Measurements from ENCODE around the gene EBP. TPM values are rescaled to one million over a fixed set of nuclear protein-coding genes. Genes with fewer than 3 reads are reported as not detected.

The EBP gene
- total and polyA plus RNA-seq, 9 of the 15 experiments (the other 6 are each of a cell fraction or from before 2014, with no cell fraction given): 228 to 987 (median 274) TPM

GRCh38 chrX:48521353-48522243, at the start of gene EBP (continued):
- TF ChIP-seq, protein P1, sequence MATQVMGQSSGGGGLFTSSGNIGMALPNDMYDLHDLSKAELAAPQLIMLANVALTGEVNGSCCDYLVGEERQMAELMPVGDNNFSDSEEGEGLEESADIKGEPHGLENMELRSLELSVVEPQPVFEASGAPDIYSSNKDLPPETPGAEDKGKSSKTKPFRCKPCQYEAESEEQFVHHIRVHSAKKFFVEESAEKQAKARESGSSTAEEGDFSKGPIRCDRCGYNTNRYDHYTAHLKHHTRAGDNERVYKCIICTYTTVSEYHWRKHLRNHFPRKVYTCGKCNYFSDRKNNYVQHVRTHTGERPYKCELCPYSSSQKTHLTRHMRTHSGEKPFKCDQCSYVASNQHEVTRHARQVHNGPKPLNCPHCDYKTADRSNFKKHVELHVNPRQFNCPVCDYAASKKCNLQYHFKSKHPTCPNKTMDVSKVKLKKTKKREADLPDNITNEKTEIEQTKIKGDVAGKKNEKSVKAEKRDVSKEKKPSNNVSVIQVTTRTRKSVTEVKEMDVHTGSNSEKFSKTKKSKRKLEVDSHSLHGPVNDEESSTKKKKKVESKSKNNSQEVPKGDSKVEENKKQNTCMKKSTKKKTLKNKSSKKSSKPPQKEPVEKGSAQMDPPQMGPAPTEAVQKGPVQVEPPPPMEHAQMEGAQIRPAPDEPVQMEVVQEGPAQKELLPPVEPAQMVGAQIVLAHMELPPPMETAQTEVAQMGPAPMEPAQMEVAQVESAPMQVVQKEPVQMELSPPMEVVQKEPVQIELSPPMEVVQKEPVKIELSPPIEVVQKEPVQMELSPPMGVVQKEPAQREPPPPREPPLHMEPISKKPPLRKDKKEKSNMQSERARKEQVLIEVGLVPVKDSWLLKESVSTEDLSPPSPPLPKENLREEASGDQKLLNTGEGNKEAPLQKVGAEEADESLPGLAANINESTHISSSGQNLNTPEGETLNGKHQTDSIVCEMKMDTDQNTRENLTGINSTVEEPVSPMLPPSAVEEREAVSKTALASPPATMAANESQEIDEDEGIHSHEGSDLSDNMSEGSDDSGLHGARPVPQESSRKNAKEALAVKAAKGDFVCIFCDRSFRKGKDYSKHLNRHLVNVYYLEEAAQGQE (IDR thresholded peaks at IDR 0.05; ENCODE audit: borderline replicate concordance): peak; percentile 20; the same call in 1 of the 2 replicates
- TF ChIP-seq, protein P1 (CRISPR knock-in tag; IDR thresholded peaks at IDR 0.05; ENCODE audit: low read depth): no peak
- TF ChIP-seq ZNF75A (CRISPR knock-in tag; IDR thresholded peaks at IDR 0.05) (no peak), SAP30 (IDR thresholded peaks at IDR 0.05; ENCODE audit: borderline replicate concordance, insufficient read depth, low read depth, low read length, poor library complexity, severe bottlenecking) (no peak), TEAD2 (tag; IDR thresholded peaks at IDR 0.05) (no peak), NR2C1 (IDR thresholded peaks at IDR 0.05) (no peak), NR2C1 (tag; IDR thresholded peaks at IDR 0.05) (no peak), ZNF277 (CRISPR knock-in tag; IDR thresholded peaks at IDR 0.05; ENCODE audit: borderline replicate concordance) (no peak), ZNF717 (CRISPR knock-in tag; IDR thresholded peaks at IDR 0.05) (no peak), ZNF134 (CRISPR knock-in tag; conservative IDR thresholded peaks at IDR 0.05) (no peak), FOS (IDR thresholded peaks at IDR 0.05; ENCODE audit: extremely low read depth, insufficient read length) (peak; percentile 87), SIN3B (IDR thresholded peaks at IDR 0.05; ENCODE audit: low read depth) (no peak), POLR2G (IDR thresholded peaks at IDR 0.05; ENCODE audit: low read depth, low read length) (peak; percentile 94), ZFP30 (CRISPR knock-in tag; IDR thresholded peaks at IDR 0.05; ENCODE audit: borderline replicate concordance) (no peak), PRMT5 (CRISPR knock-in tag; IDR thresholded peaks at IDR 0.05) (no peak), KDM1A (IDR thresholded peaks at IDR 0.05) (no peak), CAMTA2 (CRISPR knock-in tag; conservative IDR thresholded peaks at IDR 0.05) (no peak)
- TF ChIP-seq, protein P2, sequence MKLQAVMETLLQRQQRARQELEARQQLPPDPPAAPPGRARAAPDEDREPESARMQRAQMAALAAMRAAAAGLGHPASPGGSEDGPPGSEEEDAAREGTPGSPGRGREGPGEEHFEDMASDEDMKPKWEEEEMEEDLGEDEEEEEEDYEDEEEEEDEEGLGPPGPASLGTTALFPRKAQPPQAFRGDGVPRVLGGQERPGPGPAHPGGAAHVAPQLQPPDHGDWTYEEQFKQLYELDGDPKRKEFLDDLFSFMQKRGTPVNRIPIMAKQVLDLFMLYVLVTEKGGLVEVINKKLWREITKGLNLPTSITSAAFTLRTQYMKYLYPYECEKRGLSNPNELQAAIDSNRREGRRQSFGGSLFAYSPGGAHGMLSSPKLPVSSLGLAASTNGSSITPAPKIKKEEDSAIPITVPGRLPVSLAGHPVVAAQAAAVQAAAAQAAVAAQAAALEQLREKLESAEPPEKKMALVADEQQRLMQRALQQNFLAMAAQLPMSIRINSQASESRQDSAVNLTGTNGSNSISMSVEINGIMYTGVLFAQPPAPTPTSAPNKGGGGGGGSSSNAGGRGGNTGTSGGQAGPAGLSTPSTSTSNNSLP (IDR thresholded peaks at IDR 0.05; ENCODE audit: borderline replicate concordance, low read depth, low read length): peak; percentile 86; the same call in 1 of the 2 replicates
